DMS53 (cell line): ENCODE measurements around the gene TUBB2A.
"Not testable (repeated sequence)": the region's sequence is repeated elsewhere in the genome, so short reads cannot be mapped to it uniquely, and the experiment has no call there.

Experiments
- DNase-seq: peaks from one replicate; lab custom pipeline; 2025; lab: John Stamatoyannopoulos, UW

TUBB2A gene

DNA sequence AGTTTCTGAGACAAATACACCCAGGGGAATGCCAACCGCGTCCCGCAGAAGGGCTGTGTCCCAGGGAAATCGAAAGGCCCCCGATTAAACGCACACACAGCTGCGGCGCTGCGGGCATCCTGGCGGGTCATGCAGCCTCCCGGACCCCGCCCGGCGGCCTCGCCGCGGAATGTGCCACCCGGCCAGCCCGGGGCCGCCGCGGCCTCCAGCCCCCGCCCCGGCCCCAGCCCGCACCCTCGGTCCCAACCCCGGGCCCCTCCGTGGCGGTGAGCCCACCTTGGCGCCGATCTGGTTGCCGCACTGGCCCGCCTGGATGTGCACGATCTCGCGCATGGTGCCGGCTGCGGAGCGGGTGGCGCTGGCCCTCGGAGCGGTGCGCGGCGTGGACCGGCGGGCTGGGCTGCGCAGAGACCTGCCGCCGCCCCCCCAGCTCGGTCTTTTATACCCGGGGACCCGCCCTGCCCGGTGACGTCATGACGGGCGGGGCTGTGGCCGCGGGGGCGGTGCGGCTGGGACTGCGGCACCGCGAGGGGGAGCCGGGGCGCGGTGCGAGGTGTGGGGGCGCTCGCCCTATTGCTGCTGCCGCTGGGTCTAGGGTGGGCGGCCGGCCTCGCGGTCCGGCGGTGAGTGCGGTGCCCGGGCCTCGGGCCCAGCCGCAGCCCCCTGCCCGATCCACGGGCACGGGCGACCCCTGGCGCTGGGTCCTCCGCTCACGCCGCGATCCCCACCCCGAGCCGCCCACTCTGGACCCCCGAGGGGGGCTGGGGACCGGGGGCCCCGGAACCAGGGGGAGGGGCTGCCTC is at the start of gene TUBB2A:
TUBB2A (minus strand) TSS at position 414 of the 803 bp plus-strand sequence; CDS start at position 333, 81 bp downstream.
- peak; percentile 90 for DNase-seq

DNA sequence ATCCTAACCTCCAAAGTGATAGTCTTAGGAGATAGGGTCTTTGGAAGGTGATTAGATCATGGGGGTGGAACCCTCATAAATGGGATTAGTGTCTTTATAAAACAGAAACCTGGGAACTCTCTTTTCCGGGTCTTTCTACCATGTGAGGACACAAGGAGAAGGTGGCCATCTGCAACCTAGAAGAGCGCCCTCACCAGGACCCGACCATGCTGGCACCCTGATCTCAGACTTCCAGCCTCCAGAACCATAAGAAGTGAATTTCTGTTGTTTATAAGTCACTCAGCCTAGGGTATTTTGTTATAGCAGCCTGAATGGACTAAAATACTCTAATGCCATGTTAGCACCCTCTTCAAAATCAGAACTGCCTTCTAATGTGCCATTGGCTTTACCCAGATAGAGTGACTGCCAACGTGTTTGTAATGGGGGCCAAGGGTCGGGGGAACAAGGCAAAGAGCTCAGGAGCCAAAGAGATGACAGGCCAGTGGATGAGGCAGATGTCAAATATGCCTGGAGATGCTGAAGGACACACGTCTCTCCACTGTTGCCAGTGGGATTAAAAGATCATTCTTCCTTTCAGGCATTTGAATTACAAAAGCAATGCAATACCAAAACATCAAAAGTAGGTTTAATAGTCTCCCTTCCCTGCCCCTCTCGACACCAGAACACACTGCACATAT is 49.1 kb upstream of the TUBB2A start:
- DNase-seq: no peak

DNA sequence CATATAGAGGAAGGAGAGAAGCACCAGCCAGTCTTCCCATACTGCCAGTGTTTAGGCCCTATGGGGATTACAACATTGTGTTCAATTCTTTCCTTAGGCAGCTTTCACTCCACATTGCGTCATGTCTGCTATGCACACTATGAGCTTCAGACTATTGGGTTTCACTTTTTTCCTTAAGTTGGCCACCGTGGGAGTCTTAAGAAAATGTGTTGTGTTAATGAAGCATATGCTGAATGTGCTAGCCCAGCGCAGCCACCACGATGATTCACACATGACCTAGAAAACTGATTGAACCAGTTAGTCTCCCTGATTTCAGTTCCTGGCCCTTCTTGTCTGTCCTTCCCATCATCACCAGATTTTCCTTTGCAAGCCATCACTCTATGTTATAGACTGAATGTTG is 48.6 kb upstream of the TUBB2A start:
- peak; percentile 12 for DNase-seq

DNA sequence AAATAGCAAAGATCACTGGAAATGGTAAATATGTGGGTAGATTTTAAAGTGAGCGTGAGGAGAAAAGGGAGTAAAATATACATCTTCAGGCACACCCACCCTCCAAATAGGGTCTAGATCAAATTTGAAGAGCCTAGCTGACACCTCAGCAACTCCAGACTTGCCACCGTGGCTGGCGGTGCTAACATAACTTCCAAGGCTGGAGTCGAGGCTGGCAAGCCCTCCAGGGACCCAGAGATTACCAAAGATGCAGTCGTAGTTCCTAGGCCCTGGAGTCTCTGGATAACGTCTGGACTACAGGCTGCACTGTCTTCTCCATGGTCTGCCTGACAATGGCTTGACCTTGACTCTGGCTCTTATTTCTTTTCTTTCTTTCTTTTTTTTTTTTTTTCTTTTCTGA is 47.6 kb upstream of the TUBB2A start:
- DNase-seq: no peak

- DNase-seq: no peak
Measured at GRCh38 chr6:3202999-3203696, 45.8 kb upstream of the TUBB2A start.

DNA sequence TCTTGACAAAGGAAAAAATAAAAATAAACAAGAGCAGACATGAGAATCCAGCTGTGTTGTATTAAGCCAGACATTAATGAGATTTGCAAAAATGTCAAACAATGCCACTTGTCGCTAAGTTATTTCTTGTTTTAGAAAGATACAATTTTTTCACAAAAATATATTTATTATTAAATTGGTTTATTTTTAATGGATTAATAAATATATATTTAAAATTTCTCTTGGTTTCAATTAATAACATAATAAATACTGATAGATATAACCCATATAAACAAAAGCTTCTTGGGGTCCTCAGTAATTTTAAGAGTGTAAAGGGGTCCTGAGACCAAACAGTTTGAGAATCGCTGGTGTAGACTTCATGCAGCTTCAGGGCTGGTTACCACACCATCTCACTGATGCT is 44.0 kb upstream of the TUBB2A start:
- DNase-seq: no peak

DNA sequence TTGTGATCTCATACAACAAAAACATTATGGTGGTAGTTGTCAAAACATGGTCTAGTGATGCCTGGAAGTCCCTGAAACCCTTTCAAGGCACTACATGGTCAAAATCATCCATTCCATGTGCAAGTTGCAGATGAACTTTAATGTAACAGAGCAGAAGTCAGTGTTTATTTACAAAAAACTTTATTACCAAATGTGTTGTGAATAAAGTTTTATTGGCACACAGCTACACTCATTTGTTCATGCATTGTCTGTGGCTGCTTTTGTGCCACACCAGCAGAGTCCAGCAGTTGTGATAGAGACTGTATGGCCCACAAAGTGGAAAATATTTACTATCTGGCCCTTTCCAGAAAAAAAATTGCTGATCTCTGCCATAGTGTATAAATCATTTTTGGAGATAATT is 43.3 kb upstream of the TUBB2A start:
- DNase-seq: no peak

- no peak for DNase-seq
Measured at GRCh38 chr6:3199382-3199781, 42.0 kb upstream of the TUBB2A start.

- not testable (repeated sequence) for DNase-seq
Measured at GRCh38 chr6:3197734-3198133, 40.4 kb upstream of the TUBB2A start.

DNA sequence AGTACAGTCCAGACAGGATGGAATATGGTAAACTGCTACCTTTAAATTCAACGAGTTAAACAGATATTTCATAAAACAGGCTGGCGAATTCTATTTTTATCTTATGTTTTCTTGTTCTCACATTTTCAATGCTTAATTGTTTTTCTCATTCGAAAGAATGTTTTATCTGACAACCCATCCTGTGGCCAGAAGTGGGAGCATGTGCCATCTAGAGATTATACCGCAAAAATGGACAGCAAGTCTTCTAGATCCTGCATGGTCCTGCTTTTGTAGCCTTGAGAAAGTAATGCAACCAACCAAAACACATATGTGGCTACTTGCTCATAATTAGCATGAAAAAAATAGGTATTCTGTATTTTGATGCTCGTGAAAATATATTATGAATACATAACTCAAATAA is 39.4 kb upstream of the TUBB2A start:
- DNase-seq: no peak

- DNase-seq: peak; percentile 47
Measured at GRCh38 chr6:3195695-3196497, 38.6 kb upstream of the TUBB2A start.

GRCh38 chr6:3195420-3195694 is 38.0 kb upstream of the TUBB2A start:
- DNase-seq: no peak

DNA sequence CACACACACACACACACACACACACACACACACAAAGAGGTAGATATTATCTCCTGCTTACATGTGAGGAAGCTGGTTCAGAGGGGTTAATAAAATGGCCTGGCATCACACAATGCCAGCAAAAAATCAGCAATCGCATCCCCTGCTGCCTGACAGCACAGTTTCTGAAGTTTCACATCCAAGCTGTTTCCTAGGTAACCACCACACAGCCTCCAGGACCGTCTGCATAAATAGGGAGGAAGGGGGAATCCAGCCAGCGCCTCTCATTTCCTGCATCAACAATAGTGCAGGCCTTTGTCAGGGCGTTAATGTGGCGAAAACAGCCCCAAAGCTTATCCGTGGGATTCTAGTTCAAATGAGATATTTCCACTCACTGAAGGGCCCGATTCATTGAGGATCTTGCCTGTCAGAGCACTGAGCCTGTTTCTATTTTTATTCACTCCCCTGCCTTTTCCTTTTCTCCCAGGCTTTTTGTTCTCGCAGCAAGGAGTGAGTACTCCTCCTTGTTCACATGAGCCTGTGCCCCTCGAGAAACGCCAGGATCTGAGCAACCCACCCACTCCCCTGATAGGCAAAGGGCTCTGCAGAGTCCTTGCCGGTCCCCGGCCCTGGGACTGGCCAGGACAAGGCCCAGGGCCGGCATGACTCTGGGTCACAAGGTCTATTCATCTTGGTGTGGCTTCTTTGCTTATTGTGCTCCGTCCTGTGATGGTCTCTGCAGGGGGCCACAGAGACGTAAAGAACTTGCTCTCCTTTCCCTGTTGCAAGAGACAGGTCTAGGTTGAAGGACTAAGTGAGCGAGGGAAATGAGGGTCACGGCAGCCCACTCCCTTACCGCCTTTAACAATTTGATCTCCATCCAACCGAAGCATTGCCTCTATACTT is 37.4 kb upstream of the TUBB2A start:
- peak; percentile 44 for DNase-seq

- no peak for DNase-seq
Measured at GRCh38 chr6:3193102-3193849, 35.9 kb upstream of the TUBB2A start.

DNA sequence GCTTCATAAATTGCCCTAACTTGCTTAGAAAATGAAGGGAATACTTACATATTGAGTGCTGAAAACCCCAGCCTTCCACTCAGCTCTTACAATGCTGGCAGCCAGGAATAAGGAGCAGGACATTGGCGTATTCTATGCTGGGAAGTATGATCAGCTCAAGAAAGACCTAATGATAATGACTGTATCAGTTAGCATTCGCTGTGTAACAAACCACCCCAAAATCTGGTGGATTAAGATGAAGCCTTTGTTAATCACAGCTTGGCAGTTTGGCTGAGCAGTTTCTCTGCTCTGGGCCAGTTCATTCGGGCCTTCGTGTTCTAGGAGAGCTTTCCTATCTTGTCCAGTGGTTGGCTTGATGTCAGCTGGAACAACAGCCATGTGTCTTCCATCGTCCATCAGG is 33.4 kb upstream of the TUBB2A start:
- DNase-seq: no peak

- DNase-seq: no peak
Measured at GRCh38 chr6:3190056-3190455, 32.7 kb upstream of the TUBB2A start.

- DNase-seq: not testable (repeated sequence)
Measured at GRCh38 chr6:3189192-3189591, 31.8 kb upstream of the TUBB2A start.

GRCh38 chr6:3188262-3188661 is 30.9 kb upstream of the TUBB2A start:
- no peak for DNase-seq

DNA sequence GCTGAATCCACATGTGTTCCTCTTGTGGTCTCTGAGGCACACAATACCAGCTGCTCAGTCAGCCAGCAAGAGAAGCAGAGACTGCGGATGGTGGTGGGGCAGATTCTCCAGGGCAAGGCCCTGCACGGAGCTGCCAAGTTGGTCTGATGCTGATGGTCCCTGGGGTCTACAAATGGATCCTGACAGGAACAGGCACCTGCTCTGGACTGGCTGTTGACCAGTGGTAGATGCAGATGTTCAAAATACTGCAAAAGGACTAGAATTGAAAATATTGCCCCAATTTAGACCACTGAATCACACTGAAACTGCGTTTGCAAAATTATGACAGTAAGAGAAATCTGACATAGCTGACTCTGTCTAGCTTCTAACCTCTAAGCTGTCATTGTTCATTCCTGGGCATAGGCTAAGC is 29.6 kb upstream of the TUBB2A start:
- DNase-seq: no peak

DNA sequence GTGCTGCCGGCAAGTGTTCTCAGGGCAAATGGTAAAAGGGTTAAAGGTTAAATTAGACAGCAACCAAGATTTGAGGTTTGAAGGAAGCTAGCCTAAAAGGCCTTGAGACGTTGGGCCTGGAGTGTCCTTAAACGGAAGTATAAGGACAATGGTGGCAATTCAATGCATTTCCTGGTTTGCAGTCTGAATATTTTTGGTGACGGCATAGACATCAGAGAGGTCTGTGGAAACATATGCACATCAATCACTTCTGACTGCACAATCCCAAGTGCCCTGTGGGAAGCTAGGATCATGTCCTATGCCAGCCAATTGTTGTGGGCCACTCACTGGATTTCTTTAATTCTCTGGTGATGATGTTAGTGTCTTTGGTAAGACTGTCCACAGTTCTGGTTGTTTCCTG is 25.7 kb upstream of the TUBB2A start:
- DNase-seq: no peak

DNA sequence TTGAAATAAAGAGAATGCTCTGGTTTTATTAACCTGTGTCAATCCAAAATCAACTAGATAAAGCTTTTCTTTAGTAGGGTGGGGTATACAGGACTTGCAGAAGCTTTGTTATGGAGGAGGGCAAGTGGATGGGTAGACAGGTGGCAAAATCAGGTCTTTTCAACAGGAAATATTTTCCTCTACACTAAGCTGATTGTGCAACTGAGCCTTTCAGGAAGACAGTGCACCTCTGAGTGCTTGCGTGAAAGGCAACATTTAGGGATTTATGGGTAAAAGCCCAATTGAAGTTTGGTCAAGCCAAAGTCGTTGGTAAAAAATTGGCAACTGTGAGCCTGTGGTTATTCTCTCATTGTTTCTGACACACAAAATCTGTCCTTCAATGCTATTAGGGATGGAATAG is 23.8 kb upstream of the TUBB2A start:
- no peak for DNase-seq
